Measurements from ENCODE around the gene HAPLN3. TPM values are rescaled to one million over a fixed set of nuclear protein-coding genes. Genes with fewer than 3 reads are reported as not detected.
"Not testable (repeated sequence)": the region's sequence is repeated elsewhere in the genome, so short reads cannot be mapped to it uniquely, and the experiment has no call there.

The HAPLN3 gene
- total and polyA plus RNA-seq, 10 donors = 9.7 to 36.0 (median 16.2) TPM

DNA sequence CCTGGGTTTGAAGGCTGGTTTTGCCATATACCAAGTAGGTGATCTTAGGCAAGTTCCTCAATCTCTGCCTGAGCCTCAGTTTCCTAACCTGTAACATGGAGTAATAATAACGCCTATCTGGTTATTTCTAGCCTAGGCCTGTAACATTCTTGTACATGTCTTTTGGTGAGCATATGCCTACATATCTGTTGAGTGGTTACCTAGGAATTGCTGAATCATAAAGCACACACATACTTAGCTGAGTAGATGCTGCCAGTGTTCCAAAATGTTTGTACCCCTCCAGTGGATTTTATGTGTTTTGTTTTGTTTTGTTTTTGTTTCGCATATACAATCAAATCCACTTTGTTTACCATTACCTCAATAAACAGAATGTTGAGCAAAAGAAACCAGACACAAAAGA, 35.2 kb upstream of the HAPLN3 start:
- TF ChIP-seq, protein P1, sequence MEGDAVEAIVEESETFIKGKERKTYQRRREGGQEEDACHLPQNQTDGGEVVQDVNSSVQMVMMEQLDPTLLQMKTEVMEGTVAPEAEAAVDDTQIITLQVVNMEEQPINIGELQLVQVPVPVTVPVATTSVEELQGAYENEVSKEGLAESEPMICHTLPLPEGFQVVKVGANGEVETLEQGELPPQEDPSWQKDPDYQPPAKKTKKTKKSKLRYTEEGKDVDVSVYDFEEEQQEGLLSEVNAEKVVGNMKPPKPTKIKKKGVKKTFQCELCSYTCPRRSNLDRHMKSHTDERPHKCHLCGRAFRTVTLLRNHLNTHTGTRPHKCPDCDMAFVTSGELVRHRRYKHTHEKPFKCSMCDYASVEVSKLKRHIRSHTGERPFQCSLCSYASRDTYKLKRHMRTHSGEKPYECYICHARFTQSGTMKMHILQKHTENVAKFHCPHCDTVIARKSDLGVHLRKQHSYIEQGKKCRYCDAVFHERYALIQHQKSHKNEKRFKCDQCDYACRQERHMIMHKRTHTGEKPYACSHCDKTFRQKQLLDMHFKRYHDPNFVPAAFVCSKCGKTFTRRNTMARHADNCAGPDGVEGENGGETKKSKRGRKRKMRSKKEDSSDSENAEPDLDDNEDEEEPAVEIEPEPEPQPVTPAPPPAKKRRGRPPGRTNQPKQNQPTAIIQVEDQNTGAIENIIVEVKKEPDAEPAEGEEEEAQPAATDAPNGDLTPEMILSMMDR (IDR thresholded peaks at IDR 0.05 in 8 of 11, conservative IDR thresholded peaks at IDR 0.05 in 3 of 11) = no peak
- no peak for TF ChIP-seq POLR2AphosphoS5 (IDR thresholded peaks at IDR 0.05)
- TF ChIP-seq POLR2A (IDR thresholded peaks at IDR 0.05) = no peak
- intact Hi-C loops (cut with DNase I; ENCODE audit: low total_unique reads) = no loop called here
- H3K4me1 ChIP-seq = no peaks in the 10 kb centered on the region

DNA sequence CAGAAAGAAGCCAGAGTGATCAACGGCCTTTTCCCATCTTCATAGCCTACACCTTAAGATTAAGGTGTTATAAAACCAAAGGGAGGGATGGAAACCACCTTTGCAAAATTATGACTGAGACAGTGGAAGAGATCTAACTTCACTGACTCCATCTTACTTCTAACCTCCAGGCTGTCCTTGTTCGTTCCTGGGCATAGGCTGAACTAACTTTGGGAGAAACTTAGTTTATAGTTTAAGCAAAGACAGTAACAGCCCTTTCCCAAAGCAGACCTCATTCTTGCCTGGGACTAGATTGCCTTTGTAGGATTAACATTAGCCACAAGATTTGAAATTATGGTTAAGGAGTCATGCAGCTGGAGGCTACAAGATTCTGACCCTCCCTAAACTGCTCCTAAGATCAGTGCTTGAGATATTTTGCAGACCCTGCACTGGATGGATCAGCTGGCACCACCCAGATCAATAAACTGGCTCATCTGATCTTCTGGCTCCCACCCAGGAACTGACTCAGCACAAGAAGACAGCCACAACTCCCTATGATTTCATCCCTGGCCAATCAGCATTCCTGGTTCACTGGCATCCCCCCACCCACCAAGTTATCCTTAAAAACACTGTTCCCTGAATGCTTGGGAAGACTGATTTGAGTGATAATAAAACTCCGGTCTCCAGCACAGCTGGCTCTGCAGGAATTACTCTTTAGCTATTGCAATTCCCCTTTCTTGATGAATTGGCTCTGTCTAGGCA, 34.2 kb upstream of the HAPLN3 start:
- H3K36me3 ChIP-seq; H3K27ac ChIP-seq; H3K4me1 ChIP-seq; DNase-seq; intact Hi-C loops (cut with DNase I; ENCODE audit: low total_unique reads); H3K27me3 ChIP-seq (replicated peaks in 1 of 7); H3K4me3 ChIP-seq: not testable (repeated sequence)
- WGBS, 5 donors = 65 to 81% (median 75%) methylated on average over 3 of the region's 3 CpGs
- peaks cover 0 to 26% (median 14%) of the 10 kb centered on the region in 8 donors for H3K9me3 ChIP-seq

More for the DNA sequence above, 35.2 kb upstream of the HAPLN3 start:
- Histone ChIP-seq H3K9me3 (peaks cover 0 to 28% (median 14%) of the 10 kb centered on the region in 8 donors), H3K27ac (no peak overlapping the region), H3K4me3 (no peak overlapping the region), H3K27me3 (replicated peaks in 1 of 7) (peaks cover 0 to 14% (median 0%) of the 10 kb centered on the region in 7 donors), H3K36me3 (no peaks in the 10 kb centered on the region)
- DNase-seq = no peak
- WGBS, 5 donors = 81 to 98% (median 89%) methylated on average over 2 of the region's 2 CpGs

DNA sequence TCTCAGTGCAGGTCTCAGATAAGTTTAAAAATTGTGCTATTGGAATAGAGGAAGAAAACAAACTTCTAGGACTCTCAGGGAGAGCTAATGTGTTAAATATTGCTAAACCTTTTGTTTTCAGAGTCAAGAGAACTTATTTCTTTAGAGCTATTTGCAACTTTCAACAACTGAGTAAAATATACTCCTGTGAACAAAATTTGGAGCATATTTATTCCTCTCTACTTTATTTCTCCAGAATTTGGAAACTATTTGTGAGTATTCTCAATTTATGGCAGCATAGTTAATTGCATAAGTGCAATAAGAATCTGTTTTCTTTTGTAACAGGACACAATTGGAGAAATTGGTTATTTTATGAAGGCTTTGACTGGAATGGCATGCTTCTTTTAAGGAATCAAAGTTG, 32.8 kb upstream of the HAPLN3 start:
- H3K4me3 ChIP-seq; H3K36me3 ChIP-seq; H3K4me1 ChIP-seq; intact Hi-C loops (cut with DNase I; ENCODE audit: low total_unique reads); H3K27ac ChIP-seq; DNase-seq; H3K27me3 ChIP-seq (replicated peaks in 1 of 7): not testable (repeated sequence)
- H3K9me3 ChIP-seq = peaks cover 0 to 16% (median 11%) of the 10 kb centered on the region in 8 donors

DNA sequence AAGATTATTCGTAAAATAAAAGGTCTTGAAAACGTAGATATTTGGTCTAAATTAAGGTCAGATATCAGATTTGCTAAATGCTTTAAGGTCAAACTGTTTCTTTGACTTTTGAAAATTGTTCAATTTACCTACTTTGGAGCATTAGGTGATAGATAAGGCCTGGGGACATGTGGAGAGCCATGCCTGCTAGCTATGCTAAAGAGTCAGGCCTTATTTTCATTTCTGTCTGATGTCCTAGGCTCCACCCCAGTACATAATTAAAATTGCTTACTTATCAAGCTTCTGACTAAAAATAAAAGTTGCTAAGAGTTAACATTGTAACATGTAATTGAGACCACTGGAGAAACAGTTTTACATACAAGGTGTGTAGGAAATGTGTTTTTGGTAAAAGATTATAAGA, 30.3 kb upstream of the HAPLN3 start:
- DNase-seq; H3K27me3 ChIP-seq (replicated peaks in 1 of 7); H3K4me3 ChIP-seq; H3K27ac ChIP-seq; H3K4me1 ChIP-seq; H3K36me3 ChIP-seq; intact Hi-C loops (cut with DNase I; ENCODE audit: low total_unique reads): not testable (repeated sequence)
- H3K9me3 ChIP-seq = peaks cover 0 to 16% (median 11%) of the 10 kb centered on the region in 8 donors
- 81 to 91% (median 86%) methylated on average over 2 of the region's 2 CpGs for WGBS, 5 donors

DNA sequence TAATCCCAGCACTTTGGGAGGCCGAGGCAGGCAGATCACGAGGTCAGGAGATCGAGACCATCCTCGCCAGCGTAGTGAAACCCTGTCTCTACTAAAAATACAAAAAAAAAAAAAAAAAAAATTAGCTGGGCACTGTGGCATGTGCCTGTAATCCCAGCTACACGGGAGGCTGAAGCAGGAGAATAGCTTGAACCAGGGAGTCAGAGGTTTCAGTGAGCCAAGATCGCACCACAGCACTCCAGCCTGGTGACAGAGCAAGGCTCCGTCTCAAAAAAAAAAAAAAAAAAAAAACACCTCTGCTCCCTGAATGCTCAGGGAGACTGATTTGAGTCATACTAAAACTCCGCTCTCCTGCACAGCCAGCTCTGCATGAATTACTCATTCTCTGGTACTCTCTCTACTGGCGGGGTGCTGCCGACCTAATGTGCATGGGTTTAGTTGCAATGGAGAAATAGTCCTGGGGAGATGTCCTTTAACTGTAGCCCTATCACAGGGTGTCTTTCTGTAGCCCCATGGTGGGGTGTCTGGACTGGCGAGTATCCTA, 25.6 kb upstream of the HAPLN3 start:
- H3K4me3 ChIP-seq; DNase-seq; H3K4me1 ChIP-seq; H3K36me3 ChIP-seq; H3K9me3 ChIP-seq; H3K27ac ChIP-seq; intact Hi-C loops (cut with DNase I; ENCODE audit: low total_unique reads): not testable (repeated sequence)
- WGBS, 5 donors = 65 to 88% (median 84%) methylated on average over 12 of the region's 12 CpGs
- H3K27me3 ChIP-seq (replicated peaks in 1 of 7) = peaks cover 0 to 19% (median 0%) of the 10 kb centered on the region in 7 donors

DNA sequence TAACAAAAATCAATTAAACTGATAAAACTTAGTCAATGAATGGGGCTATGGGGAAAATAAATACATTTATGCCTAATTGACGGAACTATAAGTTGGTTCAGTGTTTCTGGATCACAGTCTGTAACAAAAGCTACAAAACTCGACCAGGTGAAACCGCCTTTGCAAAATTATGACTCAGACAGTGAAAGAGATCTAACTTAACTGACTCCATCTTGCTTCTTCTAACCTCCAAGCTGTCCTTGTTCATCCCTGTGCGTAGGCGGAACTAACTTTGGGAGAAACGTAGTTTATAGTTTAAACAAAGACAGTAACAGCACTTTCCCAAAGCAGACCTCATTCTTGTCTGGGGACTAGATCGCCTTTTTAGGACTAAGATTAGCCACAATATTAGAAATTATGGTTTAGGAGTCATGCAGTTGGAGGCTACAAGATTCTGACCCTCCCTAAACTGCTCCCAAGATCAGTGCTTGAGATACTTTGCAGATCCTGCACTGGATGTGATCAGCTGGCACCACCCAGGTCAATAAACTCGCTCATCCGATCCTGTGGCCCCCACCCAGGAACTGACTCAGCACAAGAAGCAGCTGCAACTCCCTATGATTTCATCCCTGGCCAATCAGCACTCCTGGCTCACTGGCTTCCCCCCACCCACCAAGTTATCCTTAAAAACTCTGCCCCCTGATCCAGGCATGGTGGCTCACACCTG, 25.0 kb upstream of the HAPLN3 start:
- peaks cover 0 to 10% (median 0%) of the 10 kb centered on the region in 6 donors for H3K4me1 ChIP-seq
- DNase-seq = no peak
- TF ChIP-seq POLR2A (IDR thresholded peaks at IDR 0.05) (no peak), POLR2AphosphoS5 (IDR thresholded peaks at IDR 0.05) (no peak)
- TF ChIP-seq, protein P1 (IDR thresholded peaks at IDR 0.05 in 8 of 11, conservative IDR thresholded peaks at IDR 0.05 in 3 of 11) = no peak
- H3K27me3 ChIP-seq (replicated peaks in 1 of 7) = peaks cover 0 to 20% (median 0%) of the 10 kb centered on the region in 7 donors
- no peak overlapping the region for H3K27ac ChIP-seq
- WGBS, 5 donors = 68 to 83% (median 73%) methylated on average over 8 to 9 of the region's 9 CpGs
- H3K9me3 ChIP-seq = no peaks in the 10 kb centered on the region
- no peaks in the 10 kb centered on the region for H3K36me3 ChIP-seq
- no peak overlapping the region for H3K4me3 ChIP-seq
- intact Hi-C loops (cut with DNase I; ENCODE audit: low total_unique reads) = no loop called here
